HG03095 (cell line): ENCODE results near the gene CD274.
"Not testable (repeated sequence)": the region's sequence is repeated elsewhere in the genome, so short reads cannot be mapped to it uniquely, and the experiment has no call there.

Experiments used
- ATAC-seq: cut with Tn5 transposase; IDR thresholded peaks from one replicate; pipeline ENCODE4 v1.9.1; 2021; ENCODE audit warnings: moderate library complexity; ENCODE audit not compliant: unreplicated experiment

Gene CD274

GRCh38 chr9:5437254-5438216, 12.8 kb upstream of the CD274 start, which contains the start of gene PLGRKT:
PLGRKT (minus strand) TSS chr9:5437925; CDS start chr9:5431977, 5,948 bp downstream.
- peak; percentile 85 for ATAC-seq

- peak; percentile 64 for ATAC-seq
Observed at GRCh38 chr9:5438301-5439162, 11.8 kb upstream of the CD274 start.

- no peak for ATAC-seq
Observed at GRCh38 chr9:5440426-5440825, 9.9 kb upstream of the CD274 start.

- no peak for ATAC-seq
Observed at GRCh38 chr9:5441043-5441442, 9.3 kb upstream of the CD274 start.

GRCh38 chr9:5442400-5443011, 7.8 kb upstream of the CD274 start:
- no peak for ATAC-seq

GRCh38 chr9:5443850-5444249, 6.5 kb upstream of the CD274 start:
- ATAC-seq, result no peak

GRCh38 chr9:5445096-5445495, 5.2 kb upstream of the CD274 start:
- not testable (repeated sequence) for ATAC-seq

- no peak for ATAC-seq
Observed at GRCh38 chr9:5445886-5446285, 4.5 kb upstream of the CD274 start.

GRCh38 chr9:5446451-5447236, 3.7 kb upstream of the CD274 start:
- no peak for ATAC-seq

- ATAC-seq, result no peak
Observed at GRCh38 chr9:5447337-5447736, 3.0 kb upstream of the CD274 start.

GRCh38 chr9:5448016-5448415, 2.3 kb upstream of the CD274 start:
- no peak for ATAC-seq

GRCh38 chr9:5448461-5449435, 1.6 kb upstream of the CD274 start:
- no peak for ATAC-seq

GRCh38 chr9:5449521-5450358, 602 bp upstream of the CD274 start:
- ATAC-seq, result no peak

GRCh38 chr9:5452286-5452609, 1.9 kb downstream of the CD274 start:
- no peak for ATAC-seq

- ATAC-seq, result no peak
Observed at GRCh38 chr9:5453004-5453403, 2.7 kb downstream of the CD274 start.

- ATAC-seq, result no peak
Observed at GRCh38 chr9:5453673-5454072, 3.3 kb downstream of the CD274 start.

GRCh38 chr9:5455181-5455580, 4.8 kb downstream of the CD274 start:
- no peak for ATAC-seq

- peak; percentile 57 for ATAC-seq
Observed at GRCh38 chr9:5459289-5459829, 9.0 kb downstream of the CD274 start.
